Osteocyte (in vitro differentiated cells): ENCODE measurements around the gene PRORP. TPM values are rescaled to one million over a fixed set of nuclear protein-coding genes. Genes with fewer than 3 reads are reported as not detected.

Source experiments
- DNase-seq: peaks from one replicate; pipeline ENCODE4 v3.0.0; 2021; ENCODE audit warnings: mixed read lengths; ENCODE audit not compliant: unreplicated experiment; ENCODE audit errors: extremely low spot score
- H3K27ac Mint-ChIP-seq: one replicate; pipeline ENCODE4 v1.8.0; 2021; ENCODE audit warnings: mild to moderate bottlenecking, mixed read lengths; ENCODE audit not compliant: unreplicated experiment
- H3K27me3 Mint-ChIP-seq: one replicate; pipeline ENCODE4 v1.8.0; 2021; ENCODE audit warnings: mixed read lengths; ENCODE audit not compliant: unreplicated experiment
- H3K36me3 Mint-ChIP-seq: one replicate; pipeline ENCODE4 v1.8.0; 2021; ENCODE audit warnings: mixed read lengths; ENCODE audit not compliant: unreplicated experiment
- H3K4me1 Mint-ChIP-seq: one replicate; pipeline ENCODE4 v1.8.0; 2021; ENCODE audit warnings: mixed read lengths; ENCODE audit not compliant: unreplicated experiment
- H3K4me3 Mint-ChIP-seq: one replicate; pipeline ENCODE4 v1.8.0; 2021; ENCODE audit warnings: mild to moderate bottlenecking, moderate library complexity, mixed read lengths; ENCODE audit not compliant: unreplicated experiment
- H3K9me3 Mint-ChIP-seq: one replicate; pipeline ENCODE4 v1.8.0; 2021; ENCODE audit warnings: mixed read lengths; ENCODE audit not compliant: unreplicated experiment
- CTCF ChIP-seq: fragments of 200-600 bp; sonication (generic); IDR thresholded peaks from 2 replicates; pipeline ENCODE4 v1.5.0; 2021; ENCODE audit warnings: antibody characterized with exemption, mild to moderate bottlenecking, moderate library complexity
- total RNA-seq: library from RNA; stranded (reverse); gene quantifications from 2 replicates; pipeline ENCODE4 v1.2.1, GENCODE V29; 2021

PRORP gene
- total RNA-seq, 1 donor from 2014 or later = 31.1 TPM

GRCh38 chr14:35113308-35113950, 8.9 kb upstream of the PRORP start:
- peaks cover 6% of the 10 kb centered on the region for H3K4me1 Mint-ChIP-seq
- H3K27me3 Mint-ChIP-seq = no peaks in the 10 kb centered on the region
- DNase-seq = no peak
- TF ChIP-seq CTCF = no peak
- H3K4me3 Mint-ChIP-seq = no peak overlapping the region
- H3K27ac Mint-ChIP-seq = peak overlapping the region; percentile 29
- H3K36me3 Mint-ChIP-seq = peaks cover 53% of the 10 kb centered on the region
- no peaks in the 10 kb centered on the region for H3K9me3 Mint-ChIP-seq

- no peaks in the 10 kb centered on the region for H3K9me3 Mint-ChIP-seq
- H3K27ac Mint-ChIP-seq = no peak overlapping the region
- peaks cover 6% of the 10 kb centered on the region for H3K4me1 Mint-ChIP-seq
- H3K36me3 Mint-ChIP-seq = peaks cover 58% of the 10 kb centered on the region
- no peak overlapping the region for H3K4me3 Mint-ChIP-seq
- H3K27me3 Mint-ChIP-seq = no peaks in the 10 kb centered on the region
- TF ChIP-seq CTCF = no peak
- DNase-seq = no peak
Measured at GRCh38 chr14:35114036-35114435, 8.3 kb upstream of the PRORP start.

GRCh38 chr14:35116242-35116641, 6.1 kb upstream of the PRORP start:
- no peaks in the 10 kb centered on the region for H3K9me3 Mint-ChIP-seq
- no peak for DNase-seq
- H3K4me3 Mint-ChIP-seq = no peak overlapping the region
- peaks cover 17% of the 10 kb centered on the region for H3K4me1 Mint-ChIP-seq
- TF ChIP-seq CTCF = no peak
- no peaks in the 10 kb centered on the region for H3K27me3 Mint-ChIP-seq
- peak overlapping the region; percentile 23 for H3K27ac Mint-ChIP-seq
- H3K36me3 Mint-ChIP-seq = peaks cover 43% of the 10 kb centered on the region

GRCh38 chr14:35117112-35117511, 5.2 kb upstream of the PRORP start:
- Mint-ChIP-seq H3K4me1 (peaks cover 17% of the 10 kb centered on the region), H3K4me3 (no peak overlapping the region), H3K27me3 (no peaks in the 10 kb centered on the region), H3K27ac (no peak overlapping the region), H3K9me3 (no peaks in the 10 kb centered on the region), H3K36me3 (peaks cover 34% of the 10 kb centered on the region)
- DNase-seq = no peak
- TF ChIP-seq CTCF = no peak

GRCh38 chr14:35121026-35121886, 1.1 kb upstream of the PRORP start:
- Mint-ChIP-seq H3K4me1 (peaks cover 46% of the 10 kb centered on the region), H3K36me3 (peaks cover 18% of the 10 kb centered on the region), H3K9me3 (no peaks in the 10 kb centered on the region), H3K4me3 (peak overlapping the region; percentile 97), H3K27me3 (no peaks in the 10 kb centered on the region), H3K27ac (peak overlapping the region; percentile 100)
- TF ChIP-seq CTCF = no peak
- DNase-seq = no peak
